Measurements from ENCODE around the gene MS4A12.
"Not testable (repeated sequence)": the region's sequence is repeated elsewhere in the genome, so short reads cannot be mapped to it uniquely, and the experiment has no call there.

- TF ChIP-seq CTCF (conservative IDR thresholded peaks at IDR 0.05 in 1 of 2, IDR thresholded peaks at IDR 0.05 in 1 of 2; ENCODE audit: low read depth in 1 of 2, low read length in 2 of 2); EZH2 (IDR thresholded peaks at IDR 0.05; ENCODE audit: low read length, missing control alignments): not testable (repeated sequence)
Observed at GRCh38 chr11:60532383-60532782, 39.8 kb downstream of the MS4A12 start.
